ENCODE data around the gene MAPKAPK2.

The MAPKAPK2 gene

GRCh38 chr1:206660136-206660535 lies 24.6 kb upstream of the MAPKAPK2 start:
- no peak for DNase-seq (ENCODE audit: low read depth in 2 of 2, low spot score in 1 of 2)

GRCh38 chr1:206661161-206661820 lies 23.4 kb upstream of the MAPKAPK2 start:
- DNase-seq (ENCODE audit: low read depth in 2 of 2, low spot score in 1 of 2) = no peak

- no peak for DNase-seq (ENCODE audit: low read depth in 2 of 2, low spot score in 1 of 2)
Measured at GRCh38 chr1:206662396-206663092, 22.2 kb upstream of the MAPKAPK2 start.

GRCh38 chr1:206663362-206663761 lies 21.3 kb upstream of the MAPKAPK2 start:
- DNase-seq (ENCODE audit: low read depth in 2 of 2, low spot score in 1 of 2) = no peak

GRCh38 chr1:206663832-206664652 lies 20.7 kb upstream of the MAPKAPK2 start:
- peak; percentile 53 to 55 for DNase-seq (ENCODE audit: low read depth in 2 of 2, low spot score in 1 of 2)

GRCh38 chr1:206664740-206665139 lies 20.0 kb upstream of the MAPKAPK2 start:
- no peak for DNase-seq (ENCODE audit: low read depth in 2 of 2, low spot score in 1 of 2)

- no peak for DNase-seq (ENCODE audit: low read depth in 2 of 2, low spot score in 1 of 2)
Measured at GRCh38 chr1:206666031-206666561, 18.6 kb upstream of the MAPKAPK2 start.

- DNase-seq (ENCODE audit: low read depth in 2 of 2, low spot score in 1 of 2) = no peak
Measured at GRCh38 chr1:206666954-206667665, 17.6 kb upstream of the MAPKAPK2 start.

- no peak for DNase-seq (ENCODE audit: low read depth in 2 of 2, low spot score in 1 of 2)
Measured at GRCh38 chr1:206668351-206668750, 16.4 kb upstream of the MAPKAPK2 start.

GRCh38 chr1:206668874-206669410 lies 15.8 kb upstream of the MAPKAPK2 start:
- no peak for DNase-seq (ENCODE audit: low read depth in 2 of 2, low spot score in 1 of 2)

GRCh38 chr1:206672011-206672688 lies 12.6 kb upstream of the MAPKAPK2 start:
- DNase-seq (ENCODE audit: low read depth in 2 of 2, low spot score in 1 of 2) = no peak

GRCh38 chr1:206672844-206673758 lies 11.6 kb upstream of the MAPKAPK2 start:
- no peak for DNase-seq (ENCODE audit: low read depth in 2 of 2, low spot score in 1 of 2)

- DNase-seq (ENCODE audit: low read depth in 2 of 2, low spot score in 1 of 2) = no peak
Measured at GRCh38 chr1:206674236-206674635, 10.5 kb upstream of the MAPKAPK2 start.

GRCh38 chr1:206674745-206675175 lies 9.9 kb upstream of the MAPKAPK2 start:
- no peak for DNase-seq (ENCODE audit: low read depth in 2 of 2, low spot score in 1 of 2)

GRCh38 chr1:206676499-206676898 lies 8.2 kb upstream of the MAPKAPK2 start:
- DNase-seq (ENCODE audit: low read depth in 2 of 2, low spot score in 1 of 2) = no peak

GRCh38 chr1:206678490-206678889 lies 6.2 kb upstream of the MAPKAPK2 start:
- DNase-seq (ENCODE audit: low read depth in 2 of 2, low spot score in 1 of 2) = no peak

GRCh38 chr1:206679738-206680211 lies 4.9 kb upstream of the MAPKAPK2 start:
- no peak for DNase-seq (ENCODE audit: low read depth in 2 of 2, low spot score in 1 of 2)

- DNase-seq (ENCODE audit: low read depth in 2 of 2, low spot score in 1 of 2) = no peak
Measured at GRCh38 chr1:206680279-206680678, 4.4 kb upstream of the MAPKAPK2 start.

GRCh38 chr1:206681359-206681758 lies 3.3 kb upstream of the MAPKAPK2 start:
- DNase-seq (ENCODE audit: low read depth in 2 of 2, low spot score in 1 of 2) = no peak

Measured in stimulated activated CD8-positive, alpha-beta memory T cell treated with anti-CD3 and anti-CD28 coated beads, Interleukin-4, amount 100 ng/mL, for 1 hour (primary cell).